H9 (cell line): ENCODE data around the gene PRRC2B. TPM values are rescaled to one million over a fixed set of nuclear protein-coding genes. Genes with fewer than 3 reads are reported as not detected.
"Not testable (repeated sequence)": the region's sequence is repeated elsewhere in the genome, so short reads cannot be mapped to it uniquely, and the experiment has no call there.

Experiments
- DNase-seq: peaks from one replicate; pipeline ENCODE4 v3.0.0-alpha.2; 2017
- H2AFZ ChIP-seq: one replicate; pipeline ENCODE4 v1.6.1; 2013; ENCODE audit warnings: mild to moderate bottlenecking, low read length, control low read depth, moderate library complexity
- H2AK5ac ChIP-seq: 2 replicates; pipeline ENCODE4 v1.6.1; 2013; ENCODE audit warnings: low read length, control low read depth, mixed read lengths; ENCODE audit not compliant: insufficient read length
- H2BK120ac ChIP-seq: one replicate; pipeline ENCODE4 v1.6.1; 2013; ENCODE audit warnings: low read depth, mild to moderate bottlenecking, low read length, control low read depth, inconsistent platforms; ENCODE audit not compliant: poor library complexity, severe bottlenecking
- H2BK12ac ChIP-seq: 2 replicates; pipeline ENCODE4 v1.6.1; 2013; ENCODE audit warnings: low read length, control low read depth, mixed read lengths, low read depth; ENCODE audit not compliant: insufficient read length
- H2BK15ac ChIP-seq: 2 replicates; pipeline ENCODE4 v1.6.1; 2013; ENCODE audit warnings: low read depth, low read length, control low read depth
- H2BK20ac ChIP-seq: one replicate; pipeline ENCODE4 v1.6.1; 2013; ENCODE audit warnings: low read depth, mild to moderate bottlenecking, low read length, control low read depth, inconsistent platforms; ENCODE audit not compliant: poor library complexity, severe bottlenecking
- H2BK5ac ChIP-seq: 2 replicates; pipeline ENCODE4 v1.6.1; 2013; ENCODE audit warnings: low read length, control low read depth, mixed read lengths; ENCODE audit not compliant: insufficient read length
- H3K14ac ChIP-seq: 2 replicates; pipeline ENCODE4 v1.6.1; 2013; ENCODE audit warnings: low read length, control low read depth; ENCODE audit not compliant: insufficient read depth
- H3K18ac ChIP-seq: 2 replicates; pipeline ENCODE4 v1.6.1; 2013; ENCODE audit warnings: low read depth, mild to moderate bottlenecking, mixed read lengths, low read length, control low read depth; ENCODE audit not compliant: insufficient read length
- H3K23ac ChIP-seq: 2 replicates; pipeline ENCODE4 v1.6.1; 2013; ENCODE audit warnings: low read length, control low read depth, mixed read lengths, low read depth; ENCODE audit not compliant: insufficient read length
- H3K23me2 ChIP-seq: 2 replicates; pipeline ENCODE4 v1.6.1; 2013; ENCODE audit warnings: low read depth, mild to moderate bottlenecking, mixed read lengths, low read length, control low read depth; ENCODE audit not compliant: insufficient read length, poor library complexity, severe bottlenecking
- H3K27ac ChIP-seq: 2 replicates; pipeline ENCODE4 v1.5.1; 2013; ENCODE audit warnings: low read length, control low read depth, mixed read lengths, low read depth; ENCODE audit not compliant: insufficient read length
- H3K27me3 ChIP-seq: 2 replicates; pipeline ENCODE4 v1.6.1; 2013; ENCODE audit warnings: low read length, control low read depth, inconsistent platforms; ENCODE audit not compliant: insufficient read depth
- H3K4ac ChIP-seq: 2 replicates; pipeline ENCODE4 v1.6.1; 2013; ENCODE audit warnings: low read depth, mild to moderate bottlenecking, control low read depth, inconsistent platforms, low read length, moderate library complexity
- H3K4me1 ChIP-seq: 2 replicates; pipeline ENCODE4 v1.6.1; 2013; ENCODE audit warnings: low read length, control low read depth, inconsistent platforms; ENCODE audit not compliant: insufficient read depth
- H3K4me2 ChIP-seq: 2 replicates; pipeline ENCODE4 v1.6.1; 2013; ENCODE audit warnings: low read length, control low read depth, mixed read lengths; ENCODE audit not compliant: insufficient read length, insufficient read depth
- H3K56ac ChIP-seq: 2 replicates; pipeline ENCODE4 v1.6.1; 2013; ENCODE audit warnings: low read depth, mild to moderate bottlenecking, mixed read lengths, low read length, control low read depth; ENCODE audit not compliant: insufficient read length
- H3K79me1 ChIP-seq: 2 replicates; pipeline ENCODE4 v1.6.1; 2013; ENCODE audit warnings: low read depth, mild to moderate bottlenecking, moderate library complexity, low read length, control low read depth, inconsistent platforms; ENCODE audit not compliant: insufficient read depth, poor library complexity, severe bottlenecking
- H3K79me2 ChIP-seq: 2 replicates; pipeline ENCODE4 v1.6.1; 2013; ENCODE audit warnings: low read length, control low read depth, inconsistent platforms; ENCODE audit not compliant: insufficient read depth
- H3K9ac ChIP-seq: 2 replicates; pipeline ENCODE4 v1.6.1; 2013; ENCODE audit warnings: low read length, control low read depth, mixed read lengths; ENCODE audit not compliant: insufficient read length; ENCODE audit errors: extremely low read depth
- H3K9me3 ChIP-seq: one replicate; pipeline ENCODE4 v1.6.1; 2013; ENCODE audit warnings: low read depth, low read length, inconsistent platforms; ENCODE audit not compliant: control insufficient read depth
- H3T11ph ChIP-seq: one replicate; pipeline ENCODE4 v1.6.1; 2013; ENCODE audit warnings: mild to moderate bottlenecking, low read length, control low read depth, inconsistent platforms
- H4K20me1 ChIP-seq: one replicate; pipeline ENCODE4 v1.6.1; 2013; ENCODE audit not compliant: control insufficient read depth, insufficient read length, insufficient read depth
- H4K5ac ChIP-seq: 2 replicates; pipeline ENCODE4 v1.6.1; 2013; ENCODE audit warnings: low read depth, mild to moderate bottlenecking, mixed read lengths, low read length, control low read depth; ENCODE audit not compliant: insufficient read length
- H4K8ac ChIP-seq: replicated peaks from 2 replicates; pipeline ENCODE4 v1.6.1; 2013; ENCODE audit warnings: low read length, control low read depth, mixed read lengths, low read depth; ENCODE audit not compliant: insufficient read length
- H4K91ac ChIP-seq: 2 replicates; pipeline ENCODE4 v1.6.1; 2013; ENCODE audit warnings: low read depth, mild to moderate bottlenecking, moderate library complexity, mixed read lengths, low read length, control low read depth; ENCODE audit not compliant: insufficient read length
- H3K27ac Mint-ChIP-seq, 3 experiments: 2 replicates in 2 of 3; 3 replicates in 1 of 3; pipeline ENCODE4 v1.8.0; 2020 to 2021; ENCODE audit warnings: mixed read lengths in 3 of 3, mild to moderate bottlenecking in 1 of 3, moderate library complexity in 1 of 3
- H3K27me3 Mint-ChIP-seq: 2 replicates; pipeline ENCODE4 v1.8.0; 2021; ENCODE audit warnings: low read depth, mild to moderate bottlenecking, moderate library complexity, mixed read lengths
- H3K36me3 Mint-ChIP-seq, 3 experiments: 2 replicates in 2 of 3; 3 replicates in 1 of 3; pipeline ENCODE4 v1.8.0; 2020 to 2021; ENCODE audit warnings: low read depth in 3 of 3, mixed read lengths in 3 of 3; ENCODE audit not compliant: insufficient read depth in 1 of 3
- H3K4me1 Mint-ChIP-seq, 2 experiments: 2 replicates each; pipeline ENCODE4 v1.8.0; 2020; ENCODE audit warnings: mixed read lengths in 2 of 2
- H3K4me3 Mint-ChIP-seq, 2 experiments: 2 replicates in 1 of 2; 3 replicates in 1 of 2; pipeline ENCODE4 v1.8.0; 2020 to 2021; ENCODE audit warnings: mild to moderate bottlenecking in 2 of 2, mixed read lengths in 2 of 2, moderate library complexity in 1 of 2
- H3K9me3 Mint-ChIP-seq, 2 experiments: 2 replicates in 1 of 2; 3 replicates in 1 of 2; pipeline ENCODE4 v1.8.0; 2020; ENCODE audit warnings: mild to moderate bottlenecking in 2 of 2, mixed read lengths in 2 of 2, moderate library complexity in 1 of 2
- WGBS: extraction: QIAGEN DNeasy Blood & Tissue Kit; methylation state at CpG from one replicate; pipeline ENCODE4 v1.1.7; 2013; ENCODE audit warnings: missing lambda C conversion rate, low lambda C conversion rate, mixed read lengths; ENCODE audit not compliant: insufficient read length; ENCODE audit errors: extremely low coverage; 5-methylcytosine and 5-hydroxymethylcytosine counted together
- total RNA-seq: library from RNA; stranded (reverse); gene quantifications from 2 replicates; pipeline ENCODE4 v1.2.1, GENCODE V29; 2021
- TF ChIP-seq, protein P1 (sequence below): fragments of 200-600 bp; sonication (generic); conservative IDR thresholded peaks from 3 replicates; pipeline ENCODE4 v1.8.0; 2021; ENCODE audit warnings: antibody characterized with exemption, mild to moderate bottlenecking

The PRRC2B gene
- total RNA-seq, 1 experiment from 2014 or later = 251 TPM

DNA sequence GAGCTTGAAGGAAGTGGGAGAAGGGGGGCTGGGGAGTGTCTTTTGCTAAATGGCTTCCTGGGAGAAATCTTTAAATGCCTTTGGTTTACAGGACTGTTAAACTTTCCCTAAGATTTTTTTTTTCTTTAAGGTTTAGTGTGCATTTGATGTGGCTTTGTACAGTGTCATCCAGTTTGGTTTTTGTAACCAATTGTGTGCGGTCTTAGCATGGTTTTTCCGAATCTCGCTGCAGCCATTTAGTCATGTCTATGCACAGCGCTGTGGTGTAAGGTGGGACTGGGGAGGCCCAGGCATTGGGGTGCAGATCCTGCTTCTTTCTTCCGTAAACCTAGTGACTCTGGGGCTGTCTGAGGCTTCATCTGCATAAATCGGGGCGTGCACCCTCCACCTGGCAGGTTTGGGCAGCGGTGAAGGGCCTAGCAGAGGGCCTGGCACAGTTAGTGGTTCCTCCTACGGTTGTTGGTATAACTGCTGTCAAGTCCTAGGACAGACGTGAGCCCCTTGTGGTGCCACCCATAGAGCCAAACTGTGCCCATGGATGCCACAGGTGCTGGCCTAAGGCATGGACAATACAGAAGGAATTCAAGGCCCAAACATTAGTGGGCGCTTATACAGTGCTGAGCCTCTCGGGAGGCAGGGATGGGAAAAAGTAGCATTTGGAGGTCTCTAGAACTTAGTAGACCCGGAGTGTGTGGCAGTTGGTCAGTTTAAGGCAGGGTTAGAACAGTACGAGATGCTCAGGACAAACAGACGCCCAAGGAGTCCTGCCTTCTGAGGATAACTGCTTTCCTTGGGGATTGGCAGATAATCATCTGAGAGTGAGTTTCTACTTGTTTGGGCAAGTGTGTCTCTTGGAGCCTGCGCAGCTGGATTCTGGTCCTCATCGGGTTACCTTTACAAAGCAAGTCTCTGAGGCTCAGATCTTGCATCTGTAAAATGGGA, 1.5 kb downstream of the PRRC2B start:
- H3K4me1 ChIP-seq = peaks cover 18% of the 10 kb centered on the region
- H3K23me2 ChIP-seq = peaks cover 22% of the 10 kb centered on the region
- peaks cover 53 to 69% of the 10 kb centered on the region in 2 experiments for H3K4me1 Mint-ChIP-seq
- H3K23ac ChIP-seq = no peak overlapping the region
- H3K18ac ChIP-seq = no peak overlapping the region
- H4K20me1 ChIP-seq = no peaks in the 10 kb centered on the region
- H3K27me3 ChIP-seq = no peaks in the 10 kb centered on the region; the same call in 1 of the 2 replicates
- no peaks in the 10 kb centered on the region for H3K9me3 ChIP-seq
- H2AFZ ChIP-seq = no peak overlapping the region
- H3T11ph ChIP-seq = no peak overlapping the region
- no peaks in the 10 kb centered on the region for H3K79me1 ChIP-seq
- H3K9me3 Mint-ChIP-seq = no peaks in the 10 kb centered on the region; a peak in 1 of 5 replicates
- peak overlapping the region; percentile 10 for H3K27ac ChIP-seq
- no peak overlapping the region for H4K8ac ChIP-seq
- peak overlapping the region; percentile 88 to 98 for H3K4me3 Mint-ChIP-seq
- H2BK20ac ChIP-seq = no peak overlapping the region
- H2BK5ac ChIP-seq = no peak overlapping the region
- peak overlapping the region; percentile 96 to 100 (median 97) for H3K27ac Mint-ChIP-seq
- no peak overlapping the region for H3K56ac ChIP-seq
- no peak overlapping the region for H2BK12ac ChIP-seq
- peak; percentile 68 for DNase-seq
- no peak overlapping the region for H2AK5ac ChIP-seq
- TF ChIP-seq, protein P1, sequence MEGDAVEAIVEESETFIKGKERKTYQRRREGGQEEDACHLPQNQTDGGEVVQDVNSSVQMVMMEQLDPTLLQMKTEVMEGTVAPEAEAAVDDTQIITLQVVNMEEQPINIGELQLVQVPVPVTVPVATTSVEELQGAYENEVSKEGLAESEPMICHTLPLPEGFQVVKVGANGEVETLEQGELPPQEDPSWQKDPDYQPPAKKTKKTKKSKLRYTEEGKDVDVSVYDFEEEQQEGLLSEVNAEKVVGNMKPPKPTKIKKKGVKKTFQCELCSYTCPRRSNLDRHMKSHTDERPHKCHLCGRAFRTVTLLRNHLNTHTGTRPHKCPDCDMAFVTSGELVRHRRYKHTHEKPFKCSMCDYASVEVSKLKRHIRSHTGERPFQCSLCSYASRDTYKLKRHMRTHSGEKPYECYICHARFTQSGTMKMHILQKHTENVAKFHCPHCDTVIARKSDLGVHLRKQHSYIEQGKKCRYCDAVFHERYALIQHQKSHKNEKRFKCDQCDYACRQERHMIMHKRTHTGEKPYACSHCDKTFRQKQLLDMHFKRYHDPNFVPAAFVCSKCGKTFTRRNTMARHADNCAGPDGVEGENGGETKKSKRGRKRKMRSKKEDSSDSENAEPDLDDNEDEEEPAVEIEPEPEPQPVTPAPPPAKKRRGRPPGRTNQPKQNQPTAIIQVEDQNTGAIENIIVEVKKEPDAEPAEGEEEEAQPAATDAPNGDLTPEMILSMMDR = no peak
- no peak overlapping the region for H4K91ac ChIP-seq
- no CpG with 5 or more reads among the region's 17 CpGs for WGBS
- no peak overlapping the region for H2BK120ac ChIP-seq
- H3K4ac ChIP-seq = no peak overlapping the region; the same call in 1 of the 2 replicates
- peaks cover 14 to 35% (median 27%) of the 10 kb centered on the region in 3 experiments for H3K36me3 Mint-ChIP-seq
- peaks cover 53% of the 10 kb centered on the region for H3K79me2 ChIP-seq
- H3K14ac ChIP-seq = no peak overlapping the region
- H4K5ac ChIP-seq = no peak overlapping the region
- peak overlapping the region; percentile 86 for H3K9ac ChIP-seq
- peak overlapping the region; percentile 97 for H3K4me2 ChIP-seq
- H3K27me3 Mint-ChIP-seq = no peaks in the 10 kb centered on the region
- no peak overlapping the region for H2BK15ac ChIP-seq

DNA sequence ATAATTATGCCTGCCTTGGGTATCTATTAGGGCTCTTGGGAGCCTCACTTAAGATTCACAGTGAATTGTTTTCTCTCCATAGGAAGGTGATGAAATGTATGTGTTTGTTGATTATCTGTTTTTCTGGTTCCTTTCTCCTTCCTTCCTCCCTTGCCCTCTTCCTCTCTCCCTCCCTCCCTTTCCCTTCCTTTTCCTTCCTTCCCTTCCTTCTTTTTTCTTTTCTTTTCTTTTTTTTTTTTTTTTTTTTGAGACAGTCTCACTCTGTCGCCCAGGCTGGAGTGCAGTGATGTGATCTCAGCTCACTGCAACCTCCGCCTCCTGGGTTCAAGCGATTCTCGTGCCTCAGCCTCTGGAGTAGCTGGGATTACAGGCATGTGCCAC, 2.2 kb downstream of the PRRC2B start:
- H3K18ac ChIP-seq, H3K9me3 Mint-ChIP-seq, H3K14ac ChIP-seq, H3K27me3 Mint-ChIP-seq, H4K8ac ChIP-seq, H2BK12ac ChIP-seq, H2BK5ac ChIP-seq, H3K4ac ChIP-seq, H3K79me1 ChIP-seq, H3T11ph ChIP-seq, H4K5ac ChIP-seq, H4K91ac ChIP-seq, DNase-seq, H3K23ac ChIP-seq, H4K20me1 ChIP-seq, H2AFZ ChIP-seq, H2AK5ac ChIP-seq, H2BK120ac ChIP-seq, H2BK20ac ChIP-seq, H3K27ac ChIP-seq, H3K56ac ChIP-seq, H3K27me3 ChIP-seq, H2BK15ac ChIP-seq, H3K9me3 ChIP-seq: not testable (repeated sequence)
- Mint-ChIP-seq H3K4me3 (peak overlapping the region; percentile 88 to 98), H3K36me3 (peaks cover 14 to 35% (median 30%) of the 10 kb centered on the region in 3 experiments), H3K27ac (peak overlapping the region; percentile 96 to 100 (median 98); a peak in 4 of 7 replicates), H3K4me1 (peaks cover 57 to 73% of the 10 kb centered on the region in 2 experiments)
- Histone ChIP-seq H3K9ac (peak overlapping the region; percentile 60), H3K4me2 (peak overlapping the region; percentile 97), H3K4me1 (peaks cover 18% of the 10 kb centered on the region), H3K79me2 (peaks cover 59% of the 10 kb centered on the region), H3K23me2 (peaks cover 22% of the 10 kb centered on the region)
- WGBS = no CpG with 5 or more reads among the region's 4 CpGs
